Measurements from ENCODE around the gene CAMSAP1.

The CAMSAP1 gene

DNA sequence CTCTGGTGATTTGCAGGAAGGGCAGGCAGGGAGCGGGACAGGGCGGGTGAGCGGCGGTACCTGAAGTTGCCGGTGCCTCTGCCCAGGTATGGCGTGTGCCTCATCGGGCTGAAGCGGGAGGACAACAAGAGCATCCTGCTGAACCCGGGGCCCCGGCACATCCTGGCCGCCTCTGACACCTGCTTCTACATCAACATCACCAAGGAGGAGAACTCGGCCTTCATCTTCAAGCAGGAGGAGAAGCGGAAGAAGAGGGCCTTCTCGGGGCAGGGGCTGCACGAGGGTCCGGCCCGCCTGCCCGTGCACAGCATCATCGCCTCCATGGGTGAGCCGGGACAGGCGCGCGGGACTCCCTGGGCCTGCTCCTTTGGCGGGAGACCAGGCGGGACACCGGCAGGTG is 136.6 kb downstream of the CAMSAP1 start:
- no peak for DNase-seq

- DNase-seq = no peak
Observed at GRCh38 chr9:135770203-135770535, 137.2 kb downstream of the CAMSAP1 start.

- DNase-seq = no peak
Observed at GRCh38 chr9:135769489-135770202, 137.7 kb downstream of the CAMSAP1 start.

DNA sequence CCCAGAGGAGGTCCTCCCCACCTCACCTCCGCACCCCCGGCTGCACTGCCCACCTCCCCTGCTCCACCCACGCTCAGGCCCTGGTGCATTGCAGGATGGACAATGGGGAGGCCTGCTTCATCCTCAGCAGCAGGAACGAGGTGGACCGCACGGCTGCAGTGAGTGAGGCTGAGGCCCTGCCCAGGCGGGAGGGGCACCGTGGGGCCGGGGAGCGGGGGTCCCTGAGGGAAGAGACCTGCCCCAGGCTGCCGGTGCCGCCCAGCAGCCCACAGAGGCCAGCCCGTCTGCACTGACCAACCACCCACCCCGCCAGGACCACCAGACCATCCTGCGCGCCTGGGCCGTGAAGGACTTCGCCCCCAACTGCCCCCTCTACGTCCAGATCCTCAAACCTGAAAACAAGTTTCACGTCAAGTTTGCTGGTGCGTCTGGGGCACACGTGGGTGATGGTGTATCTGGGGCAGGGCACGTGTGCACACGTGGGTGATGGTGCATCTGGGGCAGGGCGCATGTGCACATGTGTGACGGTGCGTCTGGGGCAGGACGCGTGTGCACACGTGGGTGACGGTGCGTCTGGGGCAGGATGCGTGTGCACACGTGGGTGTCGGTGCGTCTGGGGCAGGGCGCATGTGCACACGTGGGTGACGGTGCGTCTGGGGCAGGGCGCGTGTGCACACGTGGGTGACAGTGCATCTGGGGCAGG is 138.7 kb downstream of the CAMSAP1 start:
- DNase-seq = no peak

- no peak for DNase-seq
Observed at GRCh38 chr9:135766707-135767106, 140.6 kb downstream of the CAMSAP1 start.

DNA sequence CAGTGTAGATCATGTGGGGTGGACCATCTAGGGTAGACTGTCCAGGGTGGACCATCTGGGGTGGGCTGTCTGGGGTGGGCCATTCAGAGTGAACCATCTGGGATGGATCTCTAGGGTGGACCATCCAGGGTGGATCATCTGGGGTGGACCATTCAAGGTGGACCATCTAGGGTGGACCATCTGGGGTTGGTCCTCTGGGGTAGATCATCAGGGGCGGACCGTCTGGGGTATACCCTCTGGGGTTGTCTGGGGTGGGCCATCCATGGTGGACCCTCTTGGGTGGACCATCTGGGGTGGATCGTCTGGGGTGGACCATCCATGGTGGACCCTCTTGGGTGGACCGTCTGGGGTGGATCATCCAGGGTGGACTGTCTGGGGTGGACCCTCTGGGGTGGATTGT is 141.1 kb downstream of the CAMSAP1 start:
- no peak for DNase-seq

GRCh38 chr9:135765416-135765815 is 141.9 kb downstream of the CAMSAP1 start:
- no peak for DNase-seq

DNA sequence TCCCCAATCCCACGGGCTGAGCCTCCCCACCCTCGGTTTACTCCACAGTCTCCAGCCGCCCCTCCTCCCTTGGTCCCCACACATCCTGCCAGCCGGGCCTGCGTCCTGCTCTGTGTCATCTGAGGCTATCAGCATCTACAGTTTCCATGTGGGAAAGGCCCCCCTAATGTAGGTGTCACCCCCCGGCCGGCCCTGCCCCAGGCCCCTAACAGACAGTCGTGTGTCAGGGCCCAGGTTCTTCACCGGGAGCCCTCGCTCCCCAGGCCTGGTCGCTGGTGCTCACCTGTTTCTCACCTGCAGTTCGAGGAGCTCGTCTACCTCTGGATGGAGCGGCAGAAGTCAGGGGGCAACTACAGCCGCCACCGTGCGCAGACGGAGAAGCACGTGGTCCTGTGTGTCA is 142.6 kb downstream of the CAMSAP1 start:
- DNase-seq = no peak

GRCh38 chr9:135763716-135764446 is 143.5 kb downstream of the CAMSAP1 start:
- DNase-seq = no peak

DNA sequence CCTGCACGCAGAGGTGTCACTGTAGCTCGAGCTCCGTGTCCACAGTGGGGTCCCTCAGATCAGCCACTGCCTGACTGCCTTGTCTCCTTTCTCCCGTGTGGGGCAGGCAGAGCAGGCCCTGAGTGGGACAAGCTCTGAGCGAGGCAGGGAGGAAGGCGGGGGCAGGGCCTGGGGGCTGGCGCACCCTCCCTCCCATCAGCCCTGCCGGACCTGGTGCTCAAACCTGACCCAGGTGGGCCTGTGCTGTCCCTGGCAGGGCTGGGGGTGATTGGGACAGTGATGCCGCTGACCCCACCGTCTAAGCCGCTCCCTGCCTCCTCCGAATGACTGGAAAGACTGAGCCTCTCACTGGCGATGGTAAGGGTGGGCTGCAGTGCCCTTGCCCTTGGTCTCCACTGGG is 144.4 kb downstream of the CAMSAP1 start:
- DNase-seq = no peak

- no peak for DNase-seq
Observed at GRCh38 chr9:135761845-135762168, 145.5 kb downstream of the CAMSAP1 start.

DNA sequence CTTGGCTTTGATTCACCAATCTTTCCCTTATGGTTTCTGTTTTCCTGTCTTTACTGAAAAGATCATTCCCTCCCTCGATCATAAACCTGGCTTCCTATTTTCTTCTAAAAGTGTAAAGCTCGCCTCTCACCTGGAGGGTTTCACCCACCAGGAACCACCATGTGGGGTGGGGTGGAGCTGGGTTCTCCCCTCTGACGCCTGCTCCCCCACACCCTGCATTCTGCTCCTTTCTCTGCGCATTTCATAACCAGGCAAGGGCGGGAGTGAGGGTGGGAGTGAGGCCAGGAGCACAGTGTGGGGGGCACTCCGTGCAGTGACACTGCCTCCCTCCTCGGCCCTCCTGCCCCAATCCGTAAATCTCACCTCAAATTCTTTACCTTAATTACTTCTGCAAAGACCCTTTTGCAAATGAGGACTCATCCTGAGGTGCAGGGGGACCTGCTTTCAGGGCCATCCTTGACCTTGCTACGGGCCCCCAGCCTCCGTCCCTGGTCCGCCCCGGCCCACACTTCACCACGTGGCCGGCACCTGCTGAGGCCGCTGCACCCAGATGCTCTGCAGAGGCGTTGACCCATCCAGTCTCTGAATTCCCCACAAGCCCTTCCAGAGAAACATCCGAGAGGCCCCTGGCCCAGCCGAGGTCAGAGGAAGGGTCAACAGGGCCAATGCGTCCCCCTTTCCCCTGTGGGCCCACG is 146.0 kb downstream of the CAMSAP1 start:
- no peak for DNase-seq

DNA sequence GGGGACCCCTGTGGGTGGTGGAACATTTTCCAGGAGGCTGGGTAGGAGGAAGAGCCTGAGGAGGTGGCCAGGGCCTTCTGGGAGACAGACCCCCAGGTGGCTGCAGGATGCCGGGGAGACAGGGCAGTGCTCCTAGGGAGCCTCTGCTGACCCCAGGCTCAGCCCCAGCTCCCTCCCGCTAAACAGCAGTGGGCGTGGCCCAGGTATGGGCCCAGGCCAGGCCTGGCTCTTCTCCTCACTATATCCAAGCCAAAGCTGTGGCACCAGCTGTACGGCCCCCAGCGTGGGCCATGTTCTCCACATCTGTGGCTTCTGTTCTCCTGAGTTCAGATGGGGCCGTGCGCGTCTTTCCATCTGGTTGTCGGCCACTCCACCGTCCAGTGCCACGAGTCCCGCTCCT is 146.9 kb downstream of the CAMSAP1 start:
- DNase-seq = no peak

GRCh38 chr9:135759676-135760300 is 147.6 kb downstream of the CAMSAP1 start:
- DNase-seq = no peak

GRCh38 chr9:135758870-135759269 is 148.5 kb downstream of the CAMSAP1 start:
- no peak for DNase-seq

All from NCI-H2029 (cell line).